Sigmoid colon (tissue), 7 donors: Measurements from ENCODE around the gene TMCC2. TPM values are rescaled to one million over a fixed set of nuclear protein-coding genes. Genes with fewer than 3 reads are reported as not detected.
A peak's percentile ranks its signal among the peaks of the same experiment; 100 is the strongest.

ENCODE experiments used
- DNase-seq: peaks from one replicate; pipeline ENCODE4 v3.0.0-alpha.2; 2019
- H3K27ac ChIP-seq, 4 donors: fragments of 200-600 bp; sonication (generic); one replicate each; pipeline ENCODE4 v1.5.1; 2016 to 2019; ENCODE audit warnings: mild to moderate bottlenecking in 1 of 4
- H3K27me3 ChIP-seq, 3 donors: fragments of 200-600 bp; sonication (generic); one replicate each; pipeline ENCODE4 v1.5.1; 2019; ENCODE audit warnings: mild to moderate bottlenecking in 1 of 3
- H3K36me3 ChIP-seq, 4 donors: fragments of 200-600 bp; sonication (generic); one replicate each; pipeline ENCODE4 v1.5.1; 2016 to 2019
- H3K4me1 ChIP-seq, 4 donors: fragments of 200-600 bp; sonication (generic); one replicate each; pipeline ENCODE4 v1.5.1; 2017 to 2019
- H3K4me3 ChIP-seq, 4 donors: fragments of 200-600 bp; sonication (generic); one replicate each; pipeline ENCODE4 v1.5.1; 2017 to 2019; ENCODE audit warnings: mild to moderate bottlenecking in 2 of 4, moderate library complexity in 1 of 4
- H3K9me3 ChIP-seq, 4 donors: fragments of 200-600 bp in 3 of 4; sonication (generic) in 3 of 4; one replicate each; pipeline versions ENCODE4 v1.5.1 to v1.6.1; 2013 to 2019
- EP300 ChIP-seq, 4 donors: sonication (generic); formaldehyde crosslinking; IDR thresholded peaks; one replicate each; pipeline ENCODE4 v1.6.1; 2017; ENCODE audit warnings: antibody characterized with exemption in 4 of 4
- POLR2A ChIP-seq, 2 donors: fragments of 450-650 bp; IDR thresholded peaks; one replicate each; pipeline ENCODE4 v1.6.1; 2016; ENCODE audit warnings: antibody characterized with exemption in 2 of 2, mild to moderate bottlenecking in 2 of 2, moderate library complexity in 2 of 2
- POLR2AphosphoS5 ChIP-seq, 4 donors: sonication (generic); formaldehyde crosslinking; IDR thresholded peaks; one replicate each; pipeline ENCODE4 v1.6.1; 2017; ENCODE audit warnings: antibody characterized with exemption in 4 of 4
- WGBS, 2 donors: extraction: QIAGEN DNeasy Blood & Tissue Kit; methylation state at CpG; one replicate each; pipeline ENCODE4 v1.1.7; 2013; 5-methylcytosine and 5-hydroxymethylcytosine counted together
- intact Hi-C: fragments of 100-400 bp; cut with DNase I; formaldehyde crosslinking; loops from one replicate; pipeline ENCODE4 v1.15.1; 2023
- polyA plus RNA-seq, 3 donors: library from polyadenylated mRNA; stranded (reverse); fragments of 200-250 nt; gene quantifications; one replicate each; pipeline ENCODE4 v1.2.3, GENCODE V29; 2013
- total RNA-seq, 4 donors: library from RNA; depleted of rRNA; stranded (reverse); fragments of >200 nt; gene quantifications; one replicate each; pipeline ENCODE4 v1.1.0, GENCODE V29; 2016
- TF ChIP-seq, protein P1 (sequence below), 4 experiments: fragments of 450-650 bp in 3 of 4; fragments of 200-600 bp in 1 of 4; IDR thresholded peaks; one replicate each; pipeline ENCODE4 v1.5.1; 2016 to 2019; ENCODE audit warnings: antibody characterized with exemption in 4 of 4, mild to moderate bottlenecking in 3 of 4, moderate library complexity in 2 of 4
- donor health status: healthy with polysubstance abuse.
- donor health status: Bipolar disorder and iron deficiency.
- donor health status: healthy.

The TMCC2 gene
- total and polyA plus RNA-seq, 7 donors: 1.1 to 6.4 (median 5.2) TPM; not detected in 2

DNA sequence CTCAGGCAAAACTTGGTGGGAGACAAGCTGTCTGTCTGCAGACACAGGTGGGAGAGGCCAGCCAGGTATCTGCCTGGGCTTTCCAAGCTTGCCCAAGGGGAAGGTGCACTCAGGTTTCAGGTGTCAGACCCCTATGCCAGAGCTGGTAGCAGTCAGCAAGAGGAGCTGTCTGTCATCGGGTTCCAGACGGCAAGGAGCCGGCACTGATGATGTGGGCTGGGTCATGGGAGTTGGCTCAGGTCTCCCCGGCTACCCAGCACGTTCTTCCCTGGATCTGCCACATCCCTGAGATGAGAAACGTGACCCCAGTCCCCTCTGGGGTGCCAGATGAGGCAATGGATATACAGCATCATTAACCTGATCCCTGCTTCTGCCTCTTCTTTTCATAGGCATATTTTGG, 23.0 kb downstream of the TMCC2 start:
- 61 to 72% methylated on average over 6 of the region's 6 CpGs for WGBS, 2 donors
- Histone ChIP-seq H3K4me1 (peaks cover 0 to 68% (median 53%) of the 10 kb centered on the region in 4 donors), H3K36me3 (no peaks in the 10 kb centered on the region), H3K9me3 (no peaks in the 10 kb centered on the region), H3K27ac (peak overlapping the region in 2 of 4 donors; percentile 33 to 75), H3K4me3 (no peak overlapping the region), H3K27me3 (no peaks in the 10 kb centered on the region)
- intact Hi-C loops: no loop called here
- no peak for DNase-seq
- TF ChIP-seq, protein P1, sequence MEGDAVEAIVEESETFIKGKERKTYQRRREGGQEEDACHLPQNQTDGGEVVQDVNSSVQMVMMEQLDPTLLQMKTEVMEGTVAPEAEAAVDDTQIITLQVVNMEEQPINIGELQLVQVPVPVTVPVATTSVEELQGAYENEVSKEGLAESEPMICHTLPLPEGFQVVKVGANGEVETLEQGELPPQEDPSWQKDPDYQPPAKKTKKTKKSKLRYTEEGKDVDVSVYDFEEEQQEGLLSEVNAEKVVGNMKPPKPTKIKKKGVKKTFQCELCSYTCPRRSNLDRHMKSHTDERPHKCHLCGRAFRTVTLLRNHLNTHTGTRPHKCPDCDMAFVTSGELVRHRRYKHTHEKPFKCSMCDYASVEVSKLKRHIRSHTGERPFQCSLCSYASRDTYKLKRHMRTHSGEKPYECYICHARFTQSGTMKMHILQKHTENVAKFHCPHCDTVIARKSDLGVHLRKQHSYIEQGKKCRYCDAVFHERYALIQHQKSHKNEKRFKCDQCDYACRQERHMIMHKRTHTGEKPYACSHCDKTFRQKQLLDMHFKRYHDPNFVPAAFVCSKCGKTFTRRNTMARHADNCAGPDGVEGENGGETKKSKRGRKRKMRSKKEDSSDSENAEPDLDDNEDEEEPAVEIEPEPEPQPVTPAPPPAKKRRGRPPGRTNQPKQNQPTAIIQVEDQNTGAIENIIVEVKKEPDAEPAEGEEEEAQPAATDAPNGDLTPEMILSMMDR (IDR thresholded peaks at IDR 0.05): no peak
- TF ChIP-seq EP300 (IDR thresholded peaks at IDR 0.05) (no peak), POLR2AphosphoS5 (IDR thresholded peaks at IDR 0.05) (no peak), POLR2A (IDR thresholded peaks at IDR 0.05) (no peak)

DNA sequence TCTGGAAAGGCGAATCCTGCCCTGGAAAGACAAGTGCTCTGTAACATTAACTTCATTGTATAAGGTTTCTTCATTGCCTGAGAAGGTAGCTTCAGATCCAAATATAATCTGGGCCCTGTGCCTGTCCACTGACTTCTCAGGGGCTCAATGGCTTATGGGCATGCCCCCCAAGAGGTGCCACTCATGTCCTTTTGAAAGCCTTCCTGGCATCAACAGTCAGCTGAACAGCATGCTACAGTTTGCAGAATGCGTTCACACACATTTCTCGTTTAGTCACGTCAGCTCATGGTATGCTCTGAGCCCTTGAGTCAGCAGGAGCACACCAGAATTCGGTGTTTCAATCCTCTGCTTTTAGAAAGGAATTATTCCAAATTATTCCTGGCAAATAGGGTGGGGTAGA, 23.8 kb downstream of the TMCC2 start:
- no peaks in the 10 kb centered on the region for H3K36me3 ChIP-seq
- peak overlapping the region in 3 of 4 donors; percentile 29 to 75 (median 31) for H3K27ac ChIP-seq
- intact Hi-C loops: no loop called here
- no peaks in the 10 kb centered on the region for H3K27me3 ChIP-seq
- H3K4me3 ChIP-seq: no peak overlapping the region
- H3K9me3 ChIP-seq: no peaks in the 10 kb centered on the region
- DNase-seq: no peak
- peaks cover 0 to 69% (median 52%) of the 10 kb centered on the region in 4 donors for H3K4me1 ChIP-seq
- TF ChIP-seq POLR2AphosphoS5 (IDR thresholded peaks at IDR 0.05) (no peak), EP300 (IDR thresholded peaks at IDR 0.05) (no peak), POLR2A (IDR thresholded peaks at IDR 0.05) (no peak)
- TF ChIP-seq, protein P1 (IDR thresholded peaks at IDR 0.05): no peak
- 83 to 90% methylated on average over 5 of the region's 5 CpGs for WGBS, 2 donors

GRCh38 chr1:205255941-205256780, 28.4 kb downstream of the TMCC2 start:
- H3K9me3 ChIP-seq: no peaks in the 10 kb centered on the region
- no peak overlapping the region for H3K4me3 ChIP-seq
- H3K36me3 ChIP-seq: no peaks in the 10 kb centered on the region
- peak; percentile 95 for DNase-seq
- intact Hi-C loops: loop anchor here (1.0 to 5.0 kb wide), 3 partner anchors 27 to 134 kb away; partner anchors contain the start of gene RBBP5
- H3K27ac ChIP-seq: peak overlapping the region in 1 of 4 donors; percentile 46
- no peaks in the 10 kb centered on the region for H3K27me3 ChIP-seq
- WGBS, 2 donors: 46 to 54% methylated on average over 8 of the region's 8 CpGs
- H3K4me1 ChIP-seq: peaks cover 0 to 41% (median 16%) of the 10 kb centered on the region in 4 donors
- TF ChIP-seq POLR2AphosphoS5 (IDR thresholded peaks at IDR 0.05) (peak in 1 of 4 donors; percentile 16), POLR2A (IDR thresholded peaks at IDR 0.05) (no peak), EP300 (IDR thresholded peaks at IDR 0.05) (no peak)
- TF ChIP-seq, protein P1 (IDR thresholded peaks at IDR 0.05): peak; percentile 96 to 99 (median 98)

DNA sequence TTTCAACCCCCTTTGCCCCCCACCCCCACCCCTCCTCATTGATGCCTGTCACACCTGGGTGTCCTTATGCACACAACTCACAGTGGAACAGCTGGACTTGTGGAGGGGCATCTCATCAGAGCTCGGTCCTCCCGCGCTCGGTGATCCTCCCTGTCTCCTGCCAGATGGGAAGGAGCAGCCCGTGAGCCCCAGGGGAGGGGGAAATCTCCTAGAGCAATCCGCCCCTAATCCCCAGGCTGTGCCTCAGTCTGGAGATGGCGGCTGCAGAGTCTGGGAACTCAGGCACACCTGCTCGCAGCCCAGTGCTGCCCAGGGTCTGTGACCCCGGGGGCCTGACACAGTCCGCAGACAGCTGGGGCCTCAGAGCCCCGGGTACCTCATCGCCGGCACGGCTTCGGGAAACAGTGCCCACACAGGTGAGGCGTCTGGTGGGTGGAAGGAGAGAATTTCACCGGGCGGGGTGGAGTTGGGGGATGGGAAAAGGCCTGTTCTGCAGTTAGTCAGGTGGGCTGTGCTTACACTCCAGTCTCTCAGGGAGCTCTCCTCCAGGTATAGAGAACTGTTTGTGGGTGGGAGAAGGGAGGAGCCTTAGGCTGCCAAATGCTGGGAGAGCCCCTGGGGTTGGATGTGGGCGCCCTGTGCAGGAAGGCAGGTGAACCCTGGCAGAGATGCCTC, 29.3 kb downstream of the TMCC2 start:
- TF ChIP-seq EP300 (IDR thresholded peaks at IDR 0.05): no peak
- no peak for TF ChIP-seq POLR2AphosphoS5 (IDR thresholded peaks at IDR 0.05)
- TF ChIP-seq, protein P1 (IDR thresholded peaks at IDR 0.05): no peak
- no peak for TF ChIP-seq POLR2A (IDR thresholded peaks at IDR 0.05)
- no peak for DNase-seq
- H3K27ac ChIP-seq: no peak overlapping the region
- 90 to 93% methylated on average over 19 of the region's 19 CpGs for WGBS, 2 donors
- H3K27me3 ChIP-seq: no peaks in the 10 kb centered on the region
- no peaks in the 10 kb centered on the region for H3K9me3 ChIP-seq
- no peaks in the 10 kb centered on the region for H3K36me3 ChIP-seq
- H3K4me3 ChIP-seq: no peak overlapping the region
- H3K4me1 ChIP-seq: peaks cover 0 to 41% (median 15%) of the 10 kb centered on the region in 4 donors
- intact Hi-C loops: loop anchor here (1.0 to 5.0 kb wide), 3 partner anchors 28 to 135 kb away; partner anchors contain the start of gene RBBP5
